Measurements from ENCODE around the gene GABBR1.
"Not testable (repeated sequence)": the region's sequence is repeated elsewhere in the genome, so short reads cannot be mapped to it uniquely, and the experiment has no call there.

GRCh38 chr6:29661502-29662141 lies 28.6 kb upstream of the GABBR1 start:
- TF ChIP-seq ZNF184 (tag by site-specific recombination; IDR thresholded peaks at IDR 0.05); HOXA7 (CRISPR knock-in tag; IDR thresholded peaks at IDR 0.05; ENCODE audit: borderline replicate concordance); ZNF23 (tag by site-specific recombination; IDR thresholded peaks at IDR 0.05; ENCODE audit: borderline replicate concordance); ATF2 (tag by site-specific recombination; IDR thresholded peaks at IDR 0.05; ENCODE audit: low read depth); YY1 (tag by site-specific recombination; IDR thresholded peaks at IDR 0.05); ZNF555 (tag by site-specific recombination; conservative IDR thresholded peaks at IDR 0.05); ZNF416 (tag by site-specific recombination; IDR thresholded peaks at IDR 0.05); ZNF426 (tag by site-specific recombination; IDR thresholded peaks at IDR 0.05); ZFP41 (tag by site-specific recombination; IDR thresholded peaks at IDR 0.05; ENCODE audit: borderline replicate concordance): not testable (repeated sequence)
- TF ChIP-seq, protein P1, sequence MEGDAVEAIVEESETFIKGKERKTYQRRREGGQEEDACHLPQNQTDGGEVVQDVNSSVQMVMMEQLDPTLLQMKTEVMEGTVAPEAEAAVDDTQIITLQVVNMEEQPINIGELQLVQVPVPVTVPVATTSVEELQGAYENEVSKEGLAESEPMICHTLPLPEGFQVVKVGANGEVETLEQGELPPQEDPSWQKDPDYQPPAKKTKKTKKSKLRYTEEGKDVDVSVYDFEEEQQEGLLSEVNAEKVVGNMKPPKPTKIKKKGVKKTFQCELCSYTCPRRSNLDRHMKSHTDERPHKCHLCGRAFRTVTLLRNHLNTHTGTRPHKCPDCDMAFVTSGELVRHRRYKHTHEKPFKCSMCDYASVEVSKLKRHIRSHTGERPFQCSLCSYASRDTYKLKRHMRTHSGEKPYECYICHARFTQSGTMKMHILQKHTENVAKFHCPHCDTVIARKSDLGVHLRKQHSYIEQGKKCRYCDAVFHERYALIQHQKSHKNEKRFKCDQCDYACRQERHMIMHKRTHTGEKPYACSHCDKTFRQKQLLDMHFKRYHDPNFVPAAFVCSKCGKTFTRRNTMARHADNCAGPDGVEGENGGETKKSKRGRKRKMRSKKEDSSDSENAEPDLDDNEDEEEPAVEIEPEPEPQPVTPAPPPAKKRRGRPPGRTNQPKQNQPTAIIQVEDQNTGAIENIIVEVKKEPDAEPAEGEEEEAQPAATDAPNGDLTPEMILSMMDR (tag by site-specific recombination; IDR thresholded peaks at IDR 0.05): not testable (repeated sequence)
- TF ChIP-seq, protein P2, sequence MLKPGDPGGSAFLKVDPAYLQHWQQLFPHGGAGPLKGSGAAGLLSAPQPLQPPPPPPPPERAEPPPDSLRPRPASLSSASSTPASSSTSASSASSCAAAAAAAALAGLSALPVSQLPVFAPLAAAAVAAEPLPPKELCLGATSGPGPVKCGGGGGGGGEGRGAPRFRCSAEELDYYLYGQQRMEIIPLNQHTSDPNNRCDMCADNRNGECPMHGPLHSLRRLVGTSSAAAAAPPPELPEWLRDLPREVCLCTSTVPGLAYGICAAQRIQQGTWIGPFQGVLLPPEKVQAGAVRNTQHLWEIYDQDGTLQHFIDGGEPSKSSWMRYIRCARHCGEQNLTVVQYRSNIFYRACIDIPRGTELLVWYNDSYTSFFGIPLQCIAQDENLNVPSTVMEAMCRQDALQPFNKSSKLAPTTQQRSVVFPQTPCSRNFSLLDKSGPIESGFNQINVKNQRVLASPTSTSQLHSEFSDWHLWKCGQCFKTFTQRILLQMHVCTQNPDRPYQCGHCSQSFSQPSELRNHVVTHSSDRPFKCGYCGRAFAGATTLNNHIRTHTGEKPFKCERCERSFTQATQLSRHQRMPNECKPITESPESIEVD (tag by site-specific recombination; IDR thresholded peaks at IDR 0.05): not testable (repeated sequence)
- TF ChIP-seq, protein P3, sequence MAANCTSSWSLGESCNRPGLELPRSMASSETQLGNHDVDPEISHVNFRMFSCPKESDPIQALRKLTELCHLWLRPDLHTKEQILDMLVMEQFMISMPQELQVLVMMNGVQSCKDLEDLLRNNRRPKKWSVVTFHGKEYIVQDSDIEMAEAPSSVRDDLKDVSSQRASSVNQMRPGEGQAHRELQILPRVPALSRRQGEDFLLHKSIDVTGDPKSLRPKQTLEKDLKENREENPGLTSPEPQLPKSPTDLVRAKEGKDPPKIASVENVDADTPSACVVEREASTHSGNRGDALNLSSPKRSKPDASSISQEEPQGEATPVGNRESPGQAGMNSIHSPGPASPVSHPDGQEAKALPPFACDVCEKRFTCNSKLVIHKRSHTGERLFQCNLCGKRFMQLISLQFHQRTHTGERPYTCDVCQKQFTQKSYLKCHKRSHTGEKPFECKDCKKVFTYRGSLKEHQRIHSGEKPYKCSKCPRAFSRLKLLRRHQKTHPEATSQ (tag by site-specific recombination; IDR thresholded peaks at IDR 0.05): not testable (repeated sequence)

All from HEK293 (cell line).